Naive thymus-derived CD8-positive, alpha-beta T cell (primary cell): ENCODE measurements around the gene AMBRA1. TPM values are rescaled to one million over a fixed set of nuclear protein-coding genes. Genes with fewer than 3 reads are reported as not detected.

Experiments used
- ATAC-seq, 2 donors: fragments of 150-1000 bp; cut with Tn5 transposase in 1 of 2; sonication (Bioruptor Pico), chemical (Tn5 transposase) in 1 of 2; 1 replicate in 1 of 2; 2 replicates in 1 of 2; pipeline ENCODE4 v1.10.0; 2021; ENCODE audit warnings: mild to moderate bottlenecking in 2 of 2, moderate library complexity in 2 of 2
- POLR2A ChIA-PET: fragments of 350-600 bp; sonication (Branson Sonifier 250); formaldehyde crosslinking; loops from one replicate; lab custom pipeline; 2021; ENCODE audit warnings: antibody characterized with exemption; lab: Charles Lee
- DNase-seq, 10 donors: peaks; one replicate each; pipeline versions ENCODE4 v3.0.0 to v3.0.0-alpha.2; 2020 to 2022
- H3K27ac Mint-ChIP-seq, 10 donors: one replicate each; pipeline ENCODE4 v1.8.0; 2020 to 2022; ENCODE audit warnings: mild to moderate bottlenecking in 10 of 10, mixed read lengths in 10 of 10, moderate library complexity in 4 of 10, inconsistent platforms in 1 of 10
- H3K27me3 Mint-ChIP-seq, 5 donors: one replicate each; pipeline ENCODE4 v1.8.0; 2021 to 2022; ENCODE audit warnings: mixed read lengths in 5 of 5
- H3K36me3 Mint-ChIP-seq, 3 donors: one replicate each; pipeline ENCODE4 v1.8.0; 2020 to 2022; ENCODE audit warnings: mixed read lengths in 3 of 3, mild to moderate bottlenecking in 2 of 3, inconsistent platforms in 1 of 3
- H3K4me1 Mint-ChIP-seq, 4 donors: one replicate each; pipeline ENCODE4 v1.8.0; 2021 to 2022; ENCODE audit warnings: mixed read lengths in 4 of 4
- H3K4me3 Mint-ChIP-seq, 10 donors: one replicate each; pipeline ENCODE4 v1.8.0; 2020 to 2022; ENCODE audit warnings: mild to moderate bottlenecking in 10 of 10, mixed read lengths in 10 of 10, moderate library complexity in 6 of 10, inconsistent platforms in 1 of 10
- H3K9me3 Mint-ChIP-seq, 9 donors: one replicate each; pipeline ENCODE4 v1.8.0; 2020 to 2022; ENCODE audit warnings: mixed read lengths in 9 of 9, mild to moderate bottlenecking in 3 of 9, inconsistent platforms in 1 of 9, moderate library complexity in 1 of 9
- polyA plus RNA-seq, 3 donors: library from polyadenylated mRNA; unstranded; fragments of 300-500 nt; fragmentation: Illumina TruSeq; gene quantifications; one replicate each; pipeline ENCODE4 v1.2.3, GENCODE V29; 2021
- total RNA-seq, 8 experiments: library from RNA in 2 of 8; stranded (reverse) in 2 of 8; gene quantifications; one replicate each; pipeline ENCODE4 v1.2.3 and lab custom pipeline; 2021 to 2026

The AMBRA1 gene
- total and polyA plus RNA-seq, 5 experiments from 2014 or later: 6.1 to 38.8 (median 16.3) TPM

DNA sequence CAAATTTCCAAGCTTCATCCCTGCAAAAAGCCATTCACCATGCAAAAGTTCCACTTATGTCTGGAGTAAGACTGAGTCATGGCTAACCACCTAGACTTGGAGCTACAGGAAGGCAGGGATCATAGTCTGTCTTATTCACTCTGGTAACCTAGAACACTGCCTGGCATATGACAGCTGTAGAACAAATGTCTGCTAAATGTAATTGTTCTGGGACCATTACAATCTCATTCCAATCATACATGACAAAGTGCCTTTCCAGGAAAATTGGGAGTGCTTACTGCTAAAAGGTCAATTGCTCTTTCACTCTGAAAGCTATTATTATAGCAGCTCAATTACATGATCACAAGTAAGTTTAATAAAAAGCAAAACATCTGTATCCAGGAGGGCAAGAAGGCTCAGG is 103.2 kb downstream of the AMBRA1 start:
- H3K36me3 Mint-ChIP-seq: peaks cover 0 to 70% (median 2%) of the 10 kb centered on the region in 3 donors
- H3K4me3 Mint-ChIP-seq: no peak overlapping the region
- no peaks in the 10 kb centered on the region for H3K9me3 Mint-ChIP-seq
- POLR2A ChIA-PET: interaction anchor here (0.9 kb wide), 1 partner anchor 10 kb away, joined by 3 read pairs; no protein-coding TSS in a partner anchor
- no peaks in the 10 kb centered on the region for H3K27me3 Mint-ChIP-seq
- ATAC-seq (no peak), DNase-seq (no peak)
- H3K4me1 Mint-ChIP-seq: peaks cover 4 to 14% (median 8%) of the 10 kb centered on the region in 4 donors
- H3K27ac Mint-ChIP-seq: peak overlapping the region in 4 of 10 donors; percentile 6 to 45 (median 34)

DNA sequence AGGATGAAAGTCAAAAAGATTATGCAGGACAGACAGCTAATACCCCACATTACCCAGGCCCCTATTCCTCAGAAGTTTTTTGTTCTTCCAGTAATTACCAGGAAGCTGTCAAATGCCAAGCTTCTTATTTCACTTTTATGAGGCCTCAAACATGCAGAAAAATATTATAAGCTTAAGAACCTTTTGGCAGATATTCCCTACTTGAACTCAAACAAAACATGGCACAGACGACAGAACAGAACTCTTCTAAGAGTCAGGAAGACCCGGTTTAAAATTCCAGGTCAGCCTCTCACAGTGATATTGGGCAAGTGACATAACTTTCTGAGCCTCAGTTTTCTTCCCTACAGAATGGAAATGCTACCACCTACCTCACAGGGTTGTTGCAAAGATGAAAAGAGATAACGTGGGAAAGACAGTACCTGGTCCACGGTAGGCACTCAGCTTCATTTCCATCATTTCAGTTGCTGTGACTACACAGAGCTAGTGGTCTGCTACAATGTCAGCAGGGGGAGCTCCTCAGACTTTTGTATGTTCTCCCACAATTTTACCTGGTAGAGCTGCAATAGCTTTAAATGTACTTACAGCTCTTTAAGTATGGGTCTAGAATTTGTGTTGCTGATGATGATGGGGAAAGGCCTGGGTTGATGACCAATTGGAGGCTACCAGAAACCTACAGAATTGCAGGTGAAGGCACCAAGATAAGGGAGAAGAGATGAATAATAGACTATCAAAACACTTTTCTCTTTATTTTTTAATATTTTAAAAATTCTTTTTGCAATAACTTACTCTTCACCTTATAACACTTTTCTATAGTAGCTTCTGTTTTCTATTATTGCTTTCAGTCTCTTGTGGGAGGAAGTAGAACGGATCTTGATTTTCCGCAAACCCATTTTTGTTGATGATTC is 103.9 kb downstream of the AMBRA1 start:
- no peaks in the 10 kb centered on the region for H3K9me3 Mint-ChIP-seq
- ATAC-seq: peak; percentile 56 to 70
- peak overlapping the region in 2 of 10 donors; percentile 6 to 30 for H3K27ac Mint-ChIP-seq
- peak in 7 of 10 donors; percentile 5 to 43 (median 19) for DNase-seq
- POLR2A ChIA-PET: interaction anchor here (0.9 kb wide), 1 partner anchor 11 kb away, joined by 3 read pairs; no protein-coding TSS in a partner anchor
- H3K4me1 Mint-ChIP-seq: peaks cover 4 to 14% (median 8%) of the 10 kb centered on the region in 4 donors
- H3K36me3 Mint-ChIP-seq: peaks cover 0 to 67% (median 2%) of the 10 kb centered on the region in 3 donors
- no peaks in the 10 kb centered on the region for H3K27me3 Mint-ChIP-seq
- no peak overlapping the region for H3K4me3 Mint-ChIP-seq

DNA sequence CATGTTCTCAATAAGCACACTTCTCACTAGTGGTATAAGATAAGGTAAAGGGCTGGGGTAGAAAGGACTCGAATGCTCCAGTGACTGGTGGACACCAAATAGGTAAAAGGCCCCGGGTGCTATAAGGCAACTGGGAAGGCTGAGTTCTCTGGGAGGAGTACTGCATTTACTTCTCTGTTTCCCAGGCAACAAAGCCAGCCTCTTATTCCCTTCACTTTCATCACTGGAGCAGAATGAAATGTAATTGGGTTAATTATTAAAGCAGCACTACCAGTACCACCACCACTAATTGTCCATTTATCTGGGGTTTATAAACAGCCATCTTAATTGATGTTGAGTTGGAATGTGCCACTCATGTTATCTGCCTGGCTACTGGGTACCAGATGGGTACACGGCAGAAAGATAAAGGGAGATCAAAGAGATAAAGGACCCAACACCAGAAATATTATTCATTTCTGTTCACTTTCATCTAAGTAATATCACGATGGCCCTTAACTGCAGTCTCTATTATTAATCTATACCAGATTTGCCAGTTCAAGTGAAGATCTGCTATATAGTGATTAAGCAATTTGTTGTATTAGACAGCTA is 107.9 kb downstream of the AMBRA1 start:
- Mint-ChIP-seq H3K27ac (peak overlapping the region in 1 of 10 donors; percentile 47), H3K27me3 (no peaks in the 10 kb centered on the region), H3K4me3 (no peak overlapping the region), H3K36me3 (peaks cover 0 to 53% (median 8%) of the 10 kb centered on the region in 3 donors), H3K9me3 (no peaks in the 10 kb centered on the region), H3K4me1 (peaks cover 4 to 17% (median 10%) of the 10 kb centered on the region in 4 donors)
- POLR2A ChIA-PET: no interaction called here
- no peak for ATAC-seq
- DNase-seq: no peak

DNA sequence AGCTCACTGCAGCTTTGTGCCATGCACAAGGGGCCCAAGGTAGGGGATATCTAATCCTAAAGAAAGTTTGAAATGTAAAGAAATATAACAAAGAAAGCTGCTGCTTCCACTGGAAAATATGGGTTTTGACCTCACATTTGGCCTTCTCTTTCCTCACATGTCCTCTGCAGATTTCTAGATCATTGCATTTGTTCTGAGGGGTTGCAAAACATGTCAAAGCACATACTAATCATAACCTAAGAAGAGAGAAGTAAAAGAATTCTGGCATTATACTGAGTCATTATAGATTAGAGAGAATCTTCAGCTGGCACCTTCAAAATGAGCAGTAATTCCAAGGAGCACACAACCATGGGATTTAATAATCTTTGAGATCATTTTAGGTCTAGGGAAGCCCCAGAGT is 109.7 kb downstream of the AMBRA1 start:
- Mint-ChIP-seq H3K9me3 (no peaks in the 10 kb centered on the region), H3K27ac (peak overlapping the region in 1 of 10 donors; percentile 59), H3K4me1 (peaks cover 4 to 18% (median 11%) of the 10 kb centered on the region in 4 donors), H3K36me3 (peaks cover 0 to 41% (median 8%) of the 10 kb centered on the region in 3 donors), H3K4me3 (peak overlapping the region in 1 of 10 donors; percentile 14), H3K27me3 (no peaks in the 10 kb centered on the region)
- no peak for DNase-seq
- no peak for ATAC-seq
- POLR2A ChIA-PET: no interaction called here

DNA sequence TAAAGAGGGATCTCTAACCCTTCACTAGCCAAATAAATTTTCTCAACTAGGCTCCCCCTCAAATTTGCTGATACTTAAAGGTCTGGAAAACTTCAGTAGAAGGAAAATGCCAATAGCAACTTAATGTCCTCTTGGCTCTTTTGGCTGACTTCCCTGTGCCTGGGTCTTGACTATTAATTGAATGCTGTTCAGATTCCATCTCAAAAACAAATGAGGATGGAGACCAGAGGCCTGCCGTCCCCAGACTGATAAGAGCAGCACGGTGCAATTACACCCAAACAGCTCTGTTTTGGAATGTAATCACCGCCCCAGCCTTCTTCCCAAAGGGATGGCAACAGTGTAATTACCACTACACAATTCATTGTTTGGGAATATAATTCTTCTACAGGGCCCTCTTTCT is 112.9 kb downstream of the AMBRA1 start:
- POLR2A ChIA-PET: no interaction called here

DNA sequence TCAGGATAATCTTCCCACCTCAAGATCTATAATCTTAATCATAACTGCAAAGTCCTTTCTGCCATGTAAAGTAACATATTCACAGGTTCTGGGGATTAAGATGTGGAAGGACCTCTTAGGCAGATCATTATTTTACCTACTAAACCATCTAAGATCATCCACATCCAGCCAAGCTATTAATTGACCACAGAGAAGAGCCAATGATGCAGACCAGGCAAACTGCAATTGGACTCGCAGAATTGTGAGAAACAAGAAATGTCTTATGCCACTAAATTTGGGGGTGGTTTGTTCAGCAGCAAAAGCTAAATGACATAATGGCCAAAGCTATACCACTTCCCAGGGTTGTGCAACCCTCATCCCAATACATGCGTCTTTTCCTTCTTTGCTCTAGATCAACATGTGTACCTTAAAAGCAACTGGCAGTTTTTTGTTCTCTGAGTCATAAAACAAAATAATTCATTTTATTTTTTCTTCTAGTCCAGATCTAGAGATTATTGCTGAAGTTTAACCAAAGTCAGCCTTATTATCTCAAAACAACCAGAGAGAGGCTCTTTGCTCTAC is 113.6 kb downstream of the AMBRA1 start:
- H3K27ac Mint-ChIP-seq: peak overlapping the region in 1 of 10 donors; percentile 6

More for the DNA sequence above, 112.9 kb downstream of the AMBRA1 start:
- H3K4me1 Mint-ChIP-seq: peaks cover 4 to 30% (median 18%) of the 10 kb centered on the region in 4 donors
- H3K27me3 Mint-ChIP-seq: no peaks in the 10 kb centered on the region
- no peak overlapping the region for H3K27ac Mint-ChIP-seq
- peaks cover 0 to 37% (median 6%) of the 10 kb centered on the region in 3 donors for H3K36me3 Mint-ChIP-seq
- no peaks in the 10 kb centered on the region for H3K9me3 Mint-ChIP-seq
- ATAC-seq (no peak), DNase-seq (no peak)
- H3K4me3 Mint-ChIP-seq: no peak overlapping the region

DNA sequence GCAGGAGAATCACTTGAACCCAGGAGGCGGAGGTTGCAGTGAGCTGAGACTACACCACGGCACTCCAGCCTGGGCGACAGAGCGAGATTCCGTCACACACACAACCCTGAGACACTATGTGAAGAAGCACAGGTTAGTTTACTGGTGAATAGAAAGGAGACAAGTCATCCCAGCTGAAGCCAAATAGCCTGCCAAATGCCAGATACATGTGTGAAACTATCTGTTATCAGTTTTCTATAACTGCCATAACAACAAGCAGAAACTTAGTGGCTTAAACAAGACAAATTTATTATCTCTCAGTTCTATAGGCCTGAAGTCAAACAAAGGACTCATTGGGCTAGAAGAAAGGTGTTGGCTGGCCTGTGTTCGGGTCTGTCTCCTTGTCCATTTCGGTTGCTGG is 114.2 kb downstream of the AMBRA1 start:
- H3K27me3 Mint-ChIP-seq: no peaks in the 10 kb centered on the region
- DNase-seq (no peak), ATAC-seq (no peak)
- H3K36me3 Mint-ChIP-seq: peaks cover 0 to 34% (median 6%) of the 10 kb centered on the region in 3 donors
- H3K27ac Mint-ChIP-seq: peak overlapping the region in 2 of 10 donors; percentile 6 to 33
- no peaks in the 10 kb centered on the region for H3K9me3 Mint-ChIP-seq
- peaks cover 8 to 40% (median 27%) of the 10 kb centered on the region in 4 donors for H3K4me1 Mint-ChIP-seq
- POLR2A ChIA-PET: no interaction called here
- H3K4me3 Mint-ChIP-seq: no peak overlapping the region

More for the DNA sequence above, 113.6 kb downstream of the AMBRA1 start:
- Mint-ChIP-seq H3K36me3 (peaks cover 0 to 34% (median 6%) of the 10 kb centered on the region in 3 donors), H3K4me3 (no peak overlapping the region), H3K27me3 (no peaks in the 10 kb centered on the region), H3K4me1 (peaks cover 6 to 36% (median 24%) of the 10 kb centered on the region in 4 donors), H3K9me3 (no peaks in the 10 kb centered on the region)
- DNase-seq: no peak
- POLR2A ChIA-PET: no interaction called here
- no peak for ATAC-seq

DNA sequence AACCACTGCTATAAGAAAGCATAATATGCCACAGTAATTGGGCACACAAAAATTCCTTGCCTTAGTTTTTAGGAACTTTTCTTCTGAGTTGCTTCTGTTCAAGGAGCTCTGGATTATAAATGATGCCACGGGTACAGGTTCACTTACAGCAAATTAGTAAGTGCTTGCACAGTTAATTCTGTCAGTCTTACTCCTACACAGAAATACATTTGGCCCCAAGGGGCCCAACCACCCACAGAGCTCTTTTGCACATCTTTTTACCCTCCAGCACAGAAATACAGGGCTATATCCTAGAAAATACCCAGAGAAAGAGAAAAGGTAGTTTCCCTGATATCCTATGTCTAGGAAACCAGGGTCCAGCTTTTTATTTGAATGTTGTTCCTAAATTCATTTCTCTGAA is 115.6 kb downstream of the AMBRA1 start:
- POLR2A ChIA-PET: interaction anchor here (0.6 to 0.7 kb wide), 2 partner anchors 525 to 678 kb away, joined by 3 to 5 read pairs; no protein-coding TSS in a partner anchor
- no peak overlapping the region for H3K27ac Mint-ChIP-seq
- H3K4me1 Mint-ChIP-seq: peaks cover 10 to 48% (median 32%) of the 10 kb centered on the region in 4 donors
- no peaks in the 10 kb centered on the region for H3K9me3 Mint-ChIP-seq
- ATAC-seq: no peak
- H3K36me3 Mint-ChIP-seq: peaks cover 0 to 25% (median 4%) of the 10 kb centered on the region in 3 donors
- no peaks in the 10 kb centered on the region for H3K27me3 Mint-ChIP-seq
- no peak for DNase-seq
- no peak overlapping the region for H3K4me3 Mint-ChIP-seq

DNA sequence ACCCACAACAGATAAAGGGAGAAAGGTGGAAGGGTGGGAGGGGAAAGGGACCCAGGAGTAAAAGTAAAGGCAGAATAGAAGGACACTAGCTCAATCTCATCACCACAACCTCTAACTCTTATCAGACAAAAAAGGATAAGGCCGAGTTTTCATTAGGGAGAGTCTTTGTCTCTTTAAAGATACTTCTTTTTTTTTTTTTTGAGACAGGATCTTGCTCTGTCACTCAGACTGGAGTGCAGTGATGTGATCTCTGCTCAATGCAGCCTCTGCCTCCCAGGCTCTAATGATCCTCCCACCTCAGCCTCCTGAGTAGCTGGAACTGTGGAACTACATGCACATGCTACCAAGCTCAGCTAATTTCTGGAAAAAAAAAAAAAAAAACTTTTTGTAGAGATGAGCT is 116.7 kb downstream of the AMBRA1 start:
- no peaks in the 10 kb centered on the region for H3K9me3 Mint-ChIP-seq
- no peaks in the 10 kb centered on the region for H3K27me3 Mint-ChIP-seq
- peak overlapping the region in 1 of 10 donors; percentile 35 for H3K27ac Mint-ChIP-seq
- DNase-seq (no peak), ATAC-seq (no peak)
- no peak overlapping the region for H3K4me3 Mint-ChIP-seq
- peaks cover 0 to 18% (median 3%) of the 10 kb centered on the region in 3 donors for H3K36me3 Mint-ChIP-seq
- H3K4me1 Mint-ChIP-seq: peaks cover 14 to 55% (median 37%) of the 10 kb centered on the region in 4 donors
- POLR2A ChIA-PET: interaction anchor here (0.7 kb wide), 1 partner anchor 18 kb away, joined by 4 read pairs; no protein-coding TSS in a partner anchor

DNA sequence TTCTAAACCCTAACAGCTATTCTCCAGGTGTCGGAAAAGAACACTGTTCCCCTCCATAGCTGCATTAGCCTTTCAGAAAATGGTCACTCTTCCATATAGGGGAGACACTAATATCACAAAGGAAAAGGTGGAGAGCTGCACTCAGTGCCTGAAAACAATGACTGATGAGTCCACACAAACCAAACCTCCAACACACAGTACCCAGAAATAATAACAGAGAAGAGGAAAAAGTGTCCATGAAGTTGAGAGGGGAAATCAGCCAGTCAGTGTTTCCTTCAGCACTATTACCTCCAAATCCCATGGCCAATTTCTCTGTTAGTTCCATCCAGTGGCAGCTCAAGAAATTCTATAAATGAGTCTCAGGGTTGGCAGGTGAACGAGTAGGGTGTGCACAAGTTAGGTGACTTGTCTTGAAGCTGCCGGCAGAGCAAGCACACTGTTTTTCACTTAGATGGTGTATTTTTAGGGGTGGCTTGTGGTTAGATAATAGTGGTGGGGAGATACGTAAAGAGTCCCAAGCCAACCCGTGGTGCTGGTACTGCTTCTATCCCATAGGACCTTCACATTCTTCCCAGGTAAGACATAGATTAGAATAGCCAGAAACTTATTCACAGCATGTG is 117.8 kb downstream of the AMBRA1 start:
- ATAC-seq (no peak), DNase-seq (no peak)
- no peak overlapping the region for H3K4me3 Mint-ChIP-seq
- no peaks in the 10 kb centered on the region for H3K27me3 Mint-ChIP-seq
- POLR2A ChIA-PET: no interaction called here
- H3K27ac Mint-ChIP-seq: peak overlapping the region in 2 of 10 donors; percentile 35 to 65
- no peaks in the 10 kb centered on the region for H3K9me3 Mint-ChIP-seq
- H3K36me3 Mint-ChIP-seq: peaks cover 0 to 14% (median 0%) of the 10 kb centered on the region in 3 donors
- peaks cover 14 to 48% (median 37%) of the 10 kb centered on the region in 4 donors for H3K4me1 Mint-ChIP-seq

DNA sequence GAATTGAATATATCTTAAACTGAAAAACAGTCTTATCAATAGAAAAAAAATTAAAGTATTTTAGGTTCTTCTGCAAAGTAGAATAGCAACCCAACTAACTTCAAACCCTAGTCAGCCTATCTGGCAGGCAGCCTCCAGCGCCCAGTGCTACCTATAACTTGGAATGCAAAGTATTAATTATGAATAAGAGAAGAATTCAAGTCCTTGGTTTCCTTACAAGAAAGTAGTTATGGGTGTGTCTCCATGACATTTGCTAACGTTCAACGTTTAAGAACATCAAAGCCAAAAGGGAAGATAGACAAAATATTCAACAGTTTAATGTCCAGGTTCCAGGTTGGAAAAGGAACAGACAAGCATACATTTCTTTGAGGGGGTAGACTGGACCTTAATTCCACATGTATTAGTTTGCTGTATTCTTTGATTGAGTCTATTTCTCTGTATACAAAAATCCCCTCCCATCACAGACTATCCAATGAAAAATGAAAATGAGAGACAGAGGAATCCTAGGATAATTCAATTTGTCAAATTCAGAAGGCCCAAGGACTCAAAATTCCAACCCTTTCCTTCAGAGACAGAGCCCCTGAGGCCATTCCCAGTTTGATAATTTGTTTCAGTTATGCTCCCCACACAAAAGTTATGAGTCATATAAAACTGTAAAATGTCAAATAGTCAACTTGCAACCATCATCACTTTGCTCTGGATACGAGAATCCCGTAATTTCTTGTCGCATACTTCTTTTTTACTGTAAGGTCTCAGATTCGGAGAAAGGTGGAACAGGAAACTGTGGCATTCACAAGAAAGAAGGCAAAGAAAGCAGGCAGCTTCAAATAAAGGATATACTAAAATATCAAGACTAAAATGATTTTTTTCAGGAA is 118.5 kb downstream of the AMBRA1 start:
- no peaks in the 10 kb centered on the region for H3K9me3 Mint-ChIP-seq
- POLR2A ChIA-PET: no interaction called here
- H3K27ac Mint-ChIP-seq: no peak overlapping the region
- H3K4me3 Mint-ChIP-seq: no peak overlapping the region
- DNase-seq (no peak), ATAC-seq (no peak)
- H3K4me1 Mint-ChIP-seq: peaks cover 14 to 45% (median 37%) of the 10 kb centered on the region in 4 donors
- peaks cover 0 to 13% (median 0%) of the 10 kb centered on the region in 3 donors for H3K36me3 Mint-ChIP-seq
- H3K27me3 Mint-ChIP-seq: no peaks in the 10 kb centered on the region
